Keratinocyte (primary cell): ENCODE measurements around the gene BICDL1.

Source experiments
- EZH2 ChIP-seq: IDR thresholded peaks from one replicate; pipeline ENCODE4 v1.6.1; 2012; ENCODE audit warnings: inconsistent platforms, mild to moderate bottlenecking, low read length, moderate library complexity
- TF ChIP-seq, protein P1 (sequence below), 3 experiments: IDR thresholded peaks in 1 of 3; conservative IDR thresholded peaks in 1 of 3; optimal IDR thresholded peaks in 1 of 3; 2 replicates in 2 of 3; 3 replicates in 1 of 3; pipeline versions ENCODE3 to v1.5.1; 2011; ENCODE audit warnings: low read length in 3 of 3, mild to moderate bottlenecking in 3 of 3, moderate library complexity in 2 of 3, control low read depth in 1 of 3, inconsistent platforms in 1 of 3; ENCODE audit not compliant: insufficient read depth in 2 of 3; ENCODE audit errors: extremely low read depth in 1 of 3

DNA sequence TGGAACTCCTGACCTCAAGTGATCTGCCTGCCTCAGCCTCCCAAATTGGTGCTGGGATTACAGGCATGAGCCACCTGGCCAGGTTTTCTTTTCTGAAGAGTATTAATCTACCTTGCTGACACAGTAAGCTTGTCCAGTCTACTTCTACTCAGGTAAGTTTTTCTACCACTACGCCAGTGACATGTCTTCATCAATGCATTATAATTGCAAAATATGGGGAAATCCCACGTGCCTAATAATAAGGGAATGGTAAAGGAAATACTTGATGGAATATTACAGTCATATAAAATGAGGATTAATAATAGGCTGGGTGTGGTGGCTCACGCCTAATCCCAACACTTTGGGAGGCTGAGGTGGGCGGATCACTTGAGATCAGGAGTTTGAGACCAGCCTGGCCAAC, 65.3 kb downstream of the BICDL1 start:
- TF ChIP-seq, protein P1, sequence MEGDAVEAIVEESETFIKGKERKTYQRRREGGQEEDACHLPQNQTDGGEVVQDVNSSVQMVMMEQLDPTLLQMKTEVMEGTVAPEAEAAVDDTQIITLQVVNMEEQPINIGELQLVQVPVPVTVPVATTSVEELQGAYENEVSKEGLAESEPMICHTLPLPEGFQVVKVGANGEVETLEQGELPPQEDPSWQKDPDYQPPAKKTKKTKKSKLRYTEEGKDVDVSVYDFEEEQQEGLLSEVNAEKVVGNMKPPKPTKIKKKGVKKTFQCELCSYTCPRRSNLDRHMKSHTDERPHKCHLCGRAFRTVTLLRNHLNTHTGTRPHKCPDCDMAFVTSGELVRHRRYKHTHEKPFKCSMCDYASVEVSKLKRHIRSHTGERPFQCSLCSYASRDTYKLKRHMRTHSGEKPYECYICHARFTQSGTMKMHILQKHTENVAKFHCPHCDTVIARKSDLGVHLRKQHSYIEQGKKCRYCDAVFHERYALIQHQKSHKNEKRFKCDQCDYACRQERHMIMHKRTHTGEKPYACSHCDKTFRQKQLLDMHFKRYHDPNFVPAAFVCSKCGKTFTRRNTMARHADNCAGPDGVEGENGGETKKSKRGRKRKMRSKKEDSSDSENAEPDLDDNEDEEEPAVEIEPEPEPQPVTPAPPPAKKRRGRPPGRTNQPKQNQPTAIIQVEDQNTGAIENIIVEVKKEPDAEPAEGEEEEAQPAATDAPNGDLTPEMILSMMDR (optimal IDR thresholded peaks at IDR 0.05 in 1 of 3, IDR thresholded peaks at IDR 0.05 in 1 of 3, conservative IDR thresholded peaks at IDR 0.05 in 1 of 3; ENCODE audit: extremely low read depth in 1 of 3, insufficient read depth in 2 of 3, low read length in 3 of 3) = no peak
- no peak for TF ChIP-seq EZH2
